Measurements from ENCODE around the gene PLXNA4.

The PLXNA4 gene

DNA sequence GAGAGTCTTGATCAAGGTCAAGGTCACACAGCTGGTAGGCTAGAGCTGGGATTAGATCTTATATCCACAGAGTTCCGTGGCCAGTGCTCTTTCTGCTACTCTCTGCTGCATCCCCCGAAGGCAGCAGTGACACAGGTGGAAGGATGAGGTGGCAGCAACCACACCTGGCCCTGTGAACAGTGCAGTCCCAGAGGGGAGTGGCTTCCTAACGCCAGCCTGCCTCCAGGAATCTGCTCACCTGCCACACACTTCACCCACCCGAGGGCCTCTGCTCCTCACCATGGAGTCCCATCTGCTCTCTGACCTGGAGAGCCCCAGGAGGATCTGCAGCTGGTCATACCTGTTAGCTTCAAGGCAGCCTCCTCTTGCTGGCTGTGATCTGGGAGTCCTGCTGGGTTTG lies 484.2 kb downstream of the PLXNA4 start:
- H3F3A ChIP-seq (ENCODE audit: control insufficient read depth, insufficient read depth): no peaks in the 10 kb centered on the region
- H4K20me1 ChIP-seq (ENCODE audit: control insufficient read depth, insufficient read depth, low read depth, low read length): no peaks in the 10 kb centered on the region
- H3K4me3 ChIP-seq (ENCODE audit: low read length): no peak overlapping the region
- H3K36me3 ChIP-seq (ENCODE audit: control insufficient read depth, low read length): no peaks in the 10 kb centered on the region
- H3K9me3 ChIP-seq (ENCODE audit: control insufficient read depth, insufficient read depth, low read length): no peaks in the 10 kb centered on the region
- H3K9me2 ChIP-seq (replicated peaks; ENCODE audit: control insufficient read depth, low read length): no peaks in the 10 kb centered on the region
- H3K27me3 ChIP-seq (ENCODE audit: control insufficient read depth, low read length): no peaks in the 10 kb centered on the region
- no peak overlapping the region for H3K27ac ChIP-seq (ENCODE audit: low read depth, low read length)
- no peak overlapping the region for H3K4me2 ChIP-seq (ENCODE audit: low read length)
- TF ChIP-seq, protein P1, sequence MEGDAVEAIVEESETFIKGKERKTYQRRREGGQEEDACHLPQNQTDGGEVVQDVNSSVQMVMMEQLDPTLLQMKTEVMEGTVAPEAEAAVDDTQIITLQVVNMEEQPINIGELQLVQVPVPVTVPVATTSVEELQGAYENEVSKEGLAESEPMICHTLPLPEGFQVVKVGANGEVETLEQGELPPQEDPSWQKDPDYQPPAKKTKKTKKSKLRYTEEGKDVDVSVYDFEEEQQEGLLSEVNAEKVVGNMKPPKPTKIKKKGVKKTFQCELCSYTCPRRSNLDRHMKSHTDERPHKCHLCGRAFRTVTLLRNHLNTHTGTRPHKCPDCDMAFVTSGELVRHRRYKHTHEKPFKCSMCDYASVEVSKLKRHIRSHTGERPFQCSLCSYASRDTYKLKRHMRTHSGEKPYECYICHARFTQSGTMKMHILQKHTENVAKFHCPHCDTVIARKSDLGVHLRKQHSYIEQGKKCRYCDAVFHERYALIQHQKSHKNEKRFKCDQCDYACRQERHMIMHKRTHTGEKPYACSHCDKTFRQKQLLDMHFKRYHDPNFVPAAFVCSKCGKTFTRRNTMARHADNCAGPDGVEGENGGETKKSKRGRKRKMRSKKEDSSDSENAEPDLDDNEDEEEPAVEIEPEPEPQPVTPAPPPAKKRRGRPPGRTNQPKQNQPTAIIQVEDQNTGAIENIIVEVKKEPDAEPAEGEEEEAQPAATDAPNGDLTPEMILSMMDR (IDR thresholded peaks at IDR 0.05; ENCODE audit: low read depth, low read length, poor library complexity, severe bottlenecking): no peak
- TF ChIP-seq EZH2phosphoT487 (IDR thresholded peaks at IDR 0.05; ENCODE audit: borderline replicate concordance, low read length): no peak
- no peaks in the 10 kb centered on the region for H3K4me1 ChIP-seq (ENCODE audit: control insufficient read depth, low read length)
- H3K79me2 ChIP-seq (ENCODE audit: control insufficient read depth, low read length): no peaks in the 10 kb centered on the region

DNA sequence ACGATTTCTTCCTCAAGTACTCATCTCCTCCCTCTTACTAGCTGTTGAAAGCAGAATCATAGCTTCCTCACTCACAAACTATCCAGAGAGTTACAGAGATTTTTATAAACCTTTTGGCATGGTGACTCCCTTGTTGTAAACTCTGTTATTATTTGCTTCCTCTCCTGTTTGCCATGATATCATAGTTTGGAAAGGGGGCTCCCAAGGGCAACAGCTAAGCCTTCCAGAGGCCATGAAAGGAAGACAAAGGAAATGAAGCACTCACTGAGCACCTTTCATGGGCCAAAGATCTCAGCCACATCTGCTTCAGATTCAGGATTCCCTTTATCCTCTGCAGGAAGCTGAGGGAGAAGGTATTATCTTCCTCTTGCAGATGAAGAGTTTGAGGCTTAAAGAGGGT lies 484.6 kb downstream of the PLXNA4 start:
- H3K9me2 ChIP-seq (replicated peaks; ENCODE audit: control insufficient read depth, low read length): no peaks in the 10 kb centered on the region
- H4K20me1 ChIP-seq (ENCODE audit: control insufficient read depth, insufficient read depth, low read depth, low read length): no peaks in the 10 kb centered on the region
- no peaks in the 10 kb centered on the region for H3K27me3 ChIP-seq (ENCODE audit: control insufficient read depth, low read length)
- H3K9me3 ChIP-seq (ENCODE audit: control insufficient read depth, insufficient read depth, low read length): no peaks in the 10 kb centered on the region
- H3F3A ChIP-seq (ENCODE audit: control insufficient read depth, insufficient read depth): no peaks in the 10 kb centered on the region
- no peak for TF ChIP-seq EZH2phosphoT487 (IDR thresholded peaks at IDR 0.05; ENCODE audit: borderline replicate concordance, low read length)
- TF ChIP-seq, protein P1 (IDR thresholded peaks at IDR 0.05; ENCODE audit: low read depth, low read length, poor library complexity, severe bottlenecking): no peak
- H3K36me3 ChIP-seq (ENCODE audit: control insufficient read depth, low read length): no peaks in the 10 kb centered on the region
- no peaks in the 10 kb centered on the region for H3K79me2 ChIP-seq (ENCODE audit: control insufficient read depth, low read length)
- no peak overlapping the region for H3K4me3 ChIP-seq (ENCODE audit: low read length)
- H3K27ac ChIP-seq (ENCODE audit: low read depth, low read length): no peak overlapping the region
- no peak overlapping the region for H3K4me2 ChIP-seq (ENCODE audit: low read length)
- no peaks in the 10 kb centered on the region for H3K4me1 ChIP-seq (ENCODE audit: control insufficient read depth, low read length)

DNA sequence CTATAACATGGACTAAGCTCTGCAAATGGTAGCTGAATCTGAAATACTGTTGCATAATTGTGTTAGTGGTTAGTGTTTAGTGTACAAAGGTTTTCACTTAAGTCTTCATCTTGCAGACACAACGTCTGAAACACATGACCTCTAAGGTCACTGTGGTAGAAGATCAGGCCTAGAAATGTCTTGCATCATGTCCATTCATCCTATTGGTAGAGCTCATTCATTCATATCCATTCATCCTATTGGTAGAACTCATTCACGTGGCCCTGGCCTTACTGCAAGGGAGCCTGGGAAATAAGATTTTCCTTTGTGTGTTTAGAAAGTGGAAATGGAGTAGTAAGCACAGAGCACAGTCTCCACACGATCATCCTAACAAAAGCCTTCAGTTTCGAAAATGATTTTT lies 485.8 kb downstream of the PLXNA4 start:
- Histone ChIP-seq H3K9me3 (ENCODE audit: control insufficient read depth, insufficient read depth, low read length) (no peaks in the 10 kb centered on the region), H3K79me2 (ENCODE audit: control insufficient read depth, low read length) (no peaks in the 10 kb centered on the region), H3K9me2 (replicated peaks; ENCODE audit: control insufficient read depth, low read length) (no peaks in the 10 kb centered on the region), H4K20me1 (ENCODE audit: control insufficient read depth, insufficient read depth, low read depth, low read length) (no peaks in the 10 kb centered on the region), H3K4me1 (ENCODE audit: control insufficient read depth, low read length) (no peaks in the 10 kb centered on the region), H3F3A (ENCODE audit: control insufficient read depth, insufficient read depth) (no peaks in the 10 kb centered on the region), H3K4me3 (ENCODE audit: low read length) (no peak overlapping the region), H3K27me3 (ENCODE audit: control insufficient read depth, low read length) (no peaks in the 10 kb centered on the region), H3K36me3 (ENCODE audit: control insufficient read depth, low read length) (no peaks in the 10 kb centered on the region), H3K4me2 (ENCODE audit: low read length) (no peak overlapping the region), H3K27ac (ENCODE audit: low read depth, low read length) (no peak overlapping the region)
- TF ChIP-seq, protein P1 (IDR thresholded peaks at IDR 0.05; ENCODE audit: low read depth, low read length, poor library complexity, severe bottlenecking): no peak
- no peak for TF ChIP-seq EZH2phosphoT487 (IDR thresholded peaks at IDR 0.05; ENCODE audit: borderline replicate concordance, low read length)

DNA sequence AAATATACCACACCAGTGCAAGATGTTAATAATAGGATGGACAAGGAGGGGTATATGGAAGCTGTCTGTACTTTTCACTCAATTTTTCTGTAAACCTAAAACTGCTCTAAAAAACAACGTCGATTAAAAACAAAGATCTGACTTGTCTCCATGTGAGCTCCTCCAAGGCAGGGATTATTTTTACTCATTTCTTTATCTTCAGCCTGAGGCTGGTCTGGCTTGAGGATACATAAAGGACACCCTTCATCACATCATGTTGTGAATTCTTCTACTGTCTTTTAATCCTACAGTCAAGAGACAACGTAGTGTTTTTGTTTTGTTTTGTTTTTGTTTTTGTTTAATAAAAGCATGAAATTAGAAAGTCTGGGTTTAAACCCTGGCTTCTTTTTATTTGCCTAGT lies 486.9 kb downstream of the PLXNA4 start:
- Histone ChIP-seq H3K4me3 (ENCODE audit: low read length) (no peak overlapping the region), H3K9me2 (replicated peaks; ENCODE audit: control insufficient read depth, low read length) (no peaks in the 10 kb centered on the region), H3K27ac (ENCODE audit: low read depth, low read length) (no peak overlapping the region), H3K4me1 (ENCODE audit: control insufficient read depth, low read length) (no peaks in the 10 kb centered on the region), H3K36me3 (ENCODE audit: control insufficient read depth, low read length) (no peaks in the 10 kb centered on the region), H3K79me2 (ENCODE audit: control insufficient read depth, low read length) (no peaks in the 10 kb centered on the region), H3K9me3 (ENCODE audit: control insufficient read depth, insufficient read depth, low read length) (no peaks in the 10 kb centered on the region), H3K27me3 (ENCODE audit: control insufficient read depth, low read length) (no peaks in the 10 kb centered on the region), H3K4me2 (ENCODE audit: low read length) (no peak overlapping the region), H4K20me1 (ENCODE audit: control insufficient read depth, insufficient read depth, low read depth, low read length) (no peaks in the 10 kb centered on the region), H3F3A (ENCODE audit: control insufficient read depth, insufficient read depth) (no peaks in the 10 kb centered on the region)
- no peak for TF ChIP-seq EZH2phosphoT487 (IDR thresholded peaks at IDR 0.05; ENCODE audit: borderline replicate concordance, low read length)

Measured in DOHH2 (cell line).